Suppressor macrophage treated with lipopolysaccharide for 1 hour (primary cell): Measurements from ENCODE around the gene SEL1L2.

Experiments used
- DNase-seq, 3 donors: peaks; one replicate each; pipeline ENCODE4 v3.0.0-alpha.2; 2020 to 2022

The SEL1L2 gene

GRCh38 chr20:13809855-13810254 lies 180.6 kb downstream of the SEL1L2 start:
- no peak for DNase-seq

DNA sequence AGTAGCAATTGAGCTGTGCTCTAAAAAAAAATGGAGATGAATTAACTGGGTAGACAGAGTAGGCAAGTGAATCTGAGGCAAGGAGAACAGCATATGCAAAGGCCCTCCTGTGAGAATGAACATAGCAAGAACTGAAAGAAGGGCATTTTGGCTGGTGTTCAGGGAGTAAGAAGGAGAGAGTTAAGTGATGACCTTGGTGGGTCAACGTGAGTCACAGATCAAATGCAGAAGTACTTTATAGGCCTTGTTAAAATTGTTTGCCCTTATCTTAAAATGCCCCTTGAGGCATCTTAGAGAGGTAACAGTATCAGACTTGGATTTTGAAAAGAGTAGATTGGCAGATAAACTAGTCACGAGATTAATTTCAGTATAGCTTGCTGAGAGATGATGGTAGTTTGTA lies 181.0 kb downstream of the SEL1L2 start:
- no peak for DNase-seq

- no peak for DNase-seq
Observed at GRCh38 chr20:13800728-13801134, 189.7 kb downstream of the SEL1L2 start.

DNA sequence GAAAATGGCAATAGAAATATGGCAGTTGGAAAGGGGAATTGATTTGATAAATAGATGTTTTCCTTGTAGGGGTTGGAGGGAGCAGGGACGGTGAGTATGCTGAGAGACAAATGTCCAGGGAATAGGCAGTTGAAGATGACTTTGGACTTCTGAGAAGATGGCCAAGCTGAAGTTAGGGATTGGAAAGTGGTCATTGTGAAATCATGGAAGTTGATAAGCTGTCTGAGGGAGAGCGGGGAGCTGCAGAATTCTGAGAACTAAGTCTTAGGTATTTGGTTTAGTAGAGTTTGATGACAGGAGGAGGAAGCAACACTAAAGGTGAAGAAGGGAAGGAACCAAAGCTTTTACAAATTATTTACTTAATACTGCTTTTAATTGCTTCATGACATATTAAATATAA lies 190.4 kb downstream of the SEL1L2 start:
- DNase-seq = no peak
